HG03442 (cell line): ENCODE data around the gene HEATR5B.
"Not testable (repeated sequence)": the region's sequence is repeated elsewhere in the genome, so short reads cannot be mapped to it uniquely, and the experiment has no call there.

Experiments used
- ATAC-seq: cut with Tn5 transposase; IDR thresholded peaks from one replicate; pipeline ENCODE4 v1.9.1; 2021; ENCODE audit warnings: mild to moderate bottlenecking, moderate library complexity; ENCODE audit not compliant: unreplicated experiment

Gene HEATR5B

GRCh38 chr2:37068686-37069085, 15.5 kb downstream of the HEATR5B start:
- ATAC-seq, result no peak

GRCh38 chr2:37061776-37062175, 22.4 kb downstream of the HEATR5B start:
- no peak for ATAC-seq

- ATAC-seq, result no peak
Measured at GRCh38 chr2:37061013-37061711, 23.0 kb downstream of the HEATR5B start.

GRCh38 chr2:37060446-37060845, 23.7 kb downstream of the HEATR5B start:
- ATAC-seq, result no peak

GRCh38 chr2:37059841-37060240, 24.3 kb downstream of the HEATR5B start:
- ATAC-seq, result no peak

- ATAC-seq, result no peak
Measured at GRCh38 chr2:37052600-37053332, 31.4 kb downstream of the HEATR5B start.

- no peak for ATAC-seq
Measured at GRCh38 chr2:37039580-37039979, 44.6 kb downstream of the HEATR5B start.

GRCh38 chr2:37037771-37038170, 46.4 kb downstream of the HEATR5B start:
- ATAC-seq, result no peak

- no peak for ATAC-seq
Measured at GRCh38 chr2:37029758-37030157, 54.4 kb downstream of the HEATR5B start.

GRCh38 chr2:37026050-37026449, 58.1 kb downstream of the HEATR5B start:
- no peak for ATAC-seq

GRCh38 chr2:37020887-37021796, 63.0 kb downstream of the HEATR5B start:
- no peak for ATAC-seq

GRCh38 chr2:37020212-37020886, 63.8 kb downstream of the HEATR5B start:
- no peak for ATAC-seq

GRCh38 chr2:37013315-37013641, 70.9 kb downstream of the HEATR5B start:
- ATAC-seq, result no peak

- ATAC-seq, result no peak
Measured at GRCh38 chr2:37011130-37011529, 73.0 kb downstream of the HEATR5B start.

GRCh38 chr2:37005118-37005868, 78.9 kb downstream of the HEATR5B start:
- ATAC-seq, result peak; percentile 99

GRCh38 chr2:37000988-37001556, 83.1 kb downstream of the HEATR5B start:
- no peak for ATAC-seq

- no peak for ATAC-seq
Measured at GRCh38 chr2:37000318-37000717, 83.9 kb downstream of the HEATR5B start.

GRCh38 chr2:36999416-36999815, 84.8 kb downstream of the HEATR5B start:
- not testable (repeated sequence) for ATAC-seq

- ATAC-seq, result no peak
Measured at GRCh38 chr2:36993841-36994620, 90.1 kb downstream of the HEATR5B start.
